Central memory CD8-positive, alpha-beta T cell (primary cell): ENCODE measurements around the gene ANKRD33B.
"Not testable (repeated sequence)": the region's sequence is repeated elsewhere in the genome, so short reads cannot be mapped to it uniquely, and the experiment has no call there.

Source experiments
- ATAC-seq: fragments of 150-1000 bp; cut with Tn5 transposase; replicated peaks from 2 replicates; pipeline ENCODE4 v1.10.0; 2022; ENCODE audit warnings: mild to moderate bottlenecking, moderate FRiP score, moderate number of reproducible peaks; ENCODE audit not compliant: poor library complexity, severe bottlenecking; ENCODE audit errors: extremely low read depth
- DNase-seq, 2 donors: peaks; one replicate each; pipeline ENCODE4 v3.0.0; 2021; ENCODE audit warnings: low spot score in 2 of 2
- H3K27ac Mint-ChIP-seq: one replicate; pipeline ENCODE4 v1.8.0; 2022; ENCODE audit warnings: low read depth, mild to moderate bottlenecking, moderate library complexity, mixed read lengths
- H3K27me3 Mint-ChIP-seq: one replicate; pipeline ENCODE4 v1.8.0; 2022; ENCODE audit warnings: mixed read lengths
- H3K36me3 Mint-ChIP-seq: one replicate; pipeline ENCODE4 v1.8.0; 2022; ENCODE audit warnings: mild to moderate bottlenecking, moderate library complexity, mixed read lengths; ENCODE audit not compliant: insufficient read depth
- H3K4me1 Mint-ChIP-seq: one replicate; pipeline ENCODE4 v1.8.0; 2022; ENCODE audit warnings: mixed read lengths
- H3K4me3 Mint-ChIP-seq: one replicate; pipeline ENCODE4 v1.8.0; 2022; ENCODE audit warnings: mild to moderate bottlenecking, moderate library complexity, mixed read lengths
- H3K9me3 Mint-ChIP-seq: one replicate; pipeline ENCODE4 v1.8.0; 2022; ENCODE audit warnings: mixed read lengths

The ANKRD33B gene

GRCh38 chr5:10566543-10567068 lies 2.7 kb downstream of the ANKRD33B start:
- Mint-ChIP-seq H3K4me3 (peak overlapping the region; percentile 45), H3K9me3 (no peaks in the 10 kb centered on the region), H3K36me3 (peaks cover 4% of the 10 kb centered on the region), H3K4me1 (peaks cover 21% of the 10 kb centered on the region), H3K27me3 (peaks cover 11% of the 10 kb centered on the region), H3K27ac (no peak overlapping the region)
- no peak for DNase-seq
- ATAC-seq = no peak

GRCh38 chr5:10567121-10567591 lies 3.3 kb downstream of the ANKRD33B start:
- H3K27ac Mint-ChIP-seq = no peak overlapping the region
- H3K4me3 Mint-ChIP-seq = peak overlapping the region; percentile 45
- peaks cover 4% of the 10 kb centered on the region for H3K36me3 Mint-ChIP-seq
- DNase-seq (no peak), ATAC-seq (no peak)
- no peaks in the 10 kb centered on the region for H3K9me3 Mint-ChIP-seq
- peaks cover 11% of the 10 kb centered on the region for H3K27me3 Mint-ChIP-seq
- H3K4me1 Mint-ChIP-seq = peaks cover 21% of the 10 kb centered on the region

- Mint-ChIP-seq H3K27ac (no peak overlapping the region), H3K36me3 (peaks cover 4% of the 10 kb centered on the region), H3K27me3 (peaks cover 11% of the 10 kb centered on the region), H3K4me1 (peaks cover 21% of the 10 kb centered on the region), H3K4me3 (no peak overlapping the region), H3K9me3 (no peaks in the 10 kb centered on the region)
- DNase-seq = no peak
- ATAC-seq = no peak
Observed at GRCh38 chr5:10567781-10568321, 4.0 kb downstream of the ANKRD33B start.

GRCh38 chr5:10570540-10570939 lies 6.7 kb downstream of the ANKRD33B start:
- ATAC-seq, H3K27me3 Mint-ChIP-seq, DNase-seq, H3K36me3 Mint-ChIP-seq, H3K27ac Mint-ChIP-seq, H3K4me3 Mint-ChIP-seq, H3K9me3 Mint-ChIP-seq: not testable (repeated sequence)
- peaks cover 13% of the 10 kb centered on the region for H3K4me1 Mint-ChIP-seq

DNA sequence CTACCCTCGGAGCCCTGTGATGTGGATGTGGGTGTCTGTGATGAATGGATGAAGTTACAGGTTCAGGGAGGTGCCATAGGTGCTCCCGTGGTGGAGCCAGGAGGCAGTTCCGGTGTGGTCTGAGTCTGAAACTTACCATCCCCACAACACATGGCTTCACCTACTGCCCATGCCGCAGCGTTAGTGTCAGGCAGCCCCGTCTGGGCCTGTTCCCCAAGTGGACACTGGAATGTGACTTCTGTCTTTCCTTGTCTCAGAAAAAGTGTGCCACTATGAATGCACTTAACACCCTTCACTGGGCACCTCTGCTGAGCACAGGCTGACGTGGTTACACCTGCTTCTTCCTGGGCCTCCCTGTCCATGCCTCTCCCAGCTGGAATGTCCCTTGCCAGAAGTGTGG lies 8.6 kb downstream of the ANKRD33B start:
- Mint-ChIP-seq H3K27ac (no peak overlapping the region), H3K27me3 (no peaks in the 10 kb centered on the region), H3K4me3 (no peak overlapping the region), H3K9me3 (no peaks in the 10 kb centered on the region), H3K36me3 (peaks cover 2% of the 10 kb centered on the region), H3K4me1 (peaks cover 3% of the 10 kb centered on the region)
- DNase-seq (no peak), ATAC-seq (no peak)

DNA sequence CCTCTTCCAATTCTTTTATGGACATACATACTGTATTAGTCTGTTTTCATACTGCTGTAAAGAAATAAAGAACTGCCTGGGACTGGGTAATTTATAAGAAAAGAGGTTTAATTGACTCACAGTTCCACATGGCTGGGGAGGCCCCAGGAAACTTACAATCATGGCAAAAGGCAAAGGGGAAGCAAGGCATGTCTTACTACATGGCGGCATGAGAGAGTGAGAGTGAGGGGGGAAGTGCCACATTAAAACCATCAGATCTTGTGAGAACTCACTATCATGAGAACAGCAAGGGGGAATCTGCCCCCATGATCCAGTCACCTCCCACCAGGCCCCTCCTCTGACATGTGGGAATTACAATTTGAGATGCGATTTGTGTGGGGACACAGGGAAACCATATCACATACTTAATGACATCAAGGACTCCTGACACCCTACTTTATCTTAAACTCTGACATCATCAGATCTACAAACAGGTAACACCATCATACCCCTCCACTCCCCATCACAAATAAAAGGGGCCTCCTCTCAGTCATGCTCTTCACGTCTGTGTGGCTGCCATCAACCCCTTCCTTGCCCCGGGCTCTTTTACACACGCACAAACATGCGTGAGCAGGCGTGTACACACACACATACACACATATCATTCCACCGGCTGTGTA lies 9.7 kb downstream of the ANKRD33B start:
- Mint-ChIP-seq H3K9me3 (no peaks in the 10 kb centered on the region), H3K36me3 (peaks cover 2% of the 10 kb centered on the region), H3K4me1 (no peaks in the 10 kb centered on the region), H3K4me3 (no peak overlapping the region), H3K27me3 (no peaks in the 10 kb centered on the region), H3K27ac (no peak overlapping the region)
- ATAC-seq = no peak
- no peak for DNase-seq

GRCh38 chr5:10574879-10575278 lies 11.0 kb downstream of the ANKRD33B start:
- DNase-seq, H3K9me3 Mint-ChIP-seq, H3K36me3 Mint-ChIP-seq, H3K27ac Mint-ChIP-seq, H3K27me3 Mint-ChIP-seq, H3K4me1 Mint-ChIP-seq, ATAC-seq, H3K4me3 Mint-ChIP-seq: not testable (repeated sequence)

GRCh38 chr5:10576121-10576789 lies 12.4 kb downstream of the ANKRD33B start:
- no peak for ATAC-seq
- H3K9me3 Mint-ChIP-seq = no peaks in the 10 kb centered on the region
- H3K27me3 Mint-ChIP-seq = no peaks in the 10 kb centered on the region
- H3K4me3 Mint-ChIP-seq = no peak overlapping the region
- no peaks in the 10 kb centered on the region for H3K4me1 Mint-ChIP-seq
- H3K27ac Mint-ChIP-seq = no peak overlapping the region
- DNase-seq = no peak
- H3K36me3 Mint-ChIP-seq = peaks cover 2% of the 10 kb centered on the region

- H3K4me3 Mint-ChIP-seq = no peak overlapping the region
- no peaks in the 10 kb centered on the region for H3K4me1 Mint-ChIP-seq
- no peaks in the 10 kb centered on the region for H3K27me3 Mint-ChIP-seq
- peaks cover 2% of the 10 kb centered on the region for H3K36me3 Mint-ChIP-seq
- no peak overlapping the region for H3K27ac Mint-ChIP-seq
- H3K9me3 Mint-ChIP-seq = no peaks in the 10 kb centered on the region
- no peak for ATAC-seq
- DNase-seq = no peak
Observed at GRCh38 chr5:10576790-10577189, 12.9 kb downstream of the ANKRD33B start.

GRCh38 chr5:10577371-10578292 lies 13.8 kb downstream of the ANKRD33B start:
- H3K4me1 Mint-ChIP-seq = no peaks in the 10 kb centered on the region
- DNase-seq (no peak), ATAC-seq (no peak)
- no peak overlapping the region for H3K27ac Mint-ChIP-seq
- H3K4me3 Mint-ChIP-seq = no peak overlapping the region
- no peaks in the 10 kb centered on the region for H3K27me3 Mint-ChIP-seq
- peaks cover 2% of the 10 kb centered on the region for H3K36me3 Mint-ChIP-seq
- H3K9me3 Mint-ChIP-seq = no peaks in the 10 kb centered on the region

- Mint-ChIP-seq H3K27me3 (peaks cover under 1% of the 10 kb centered on the region), H3K9me3 (no peaks in the 10 kb centered on the region), H3K4me3 (no peak overlapping the region), H3K36me3 (peaks cover 2% of the 10 kb centered on the region), H3K27ac (no peak overlapping the region), H3K4me1 (no peaks in the 10 kb centered on the region)
- DNase-seq = no peak
- no peak for ATAC-seq
Observed at GRCh38 chr5:10578293-10578665, 14.4 kb downstream of the ANKRD33B start.

GRCh38 chr5:10578869-10579268 lies 15.0 kb downstream of the ANKRD33B start:
- peaks cover 2% of the 10 kb centered on the region for H3K36me3 Mint-ChIP-seq
- no peak for DNase-seq

More at GRCh38 chr5:10578869-10579268, 15.0 kb downstream of the ANKRD33B start:
- H3K27me3 Mint-ChIP-seq = peaks cover 7% of the 10 kb centered on the region
- H3K9me3 Mint-ChIP-seq = no peaks in the 10 kb centered on the region
- H3K27ac Mint-ChIP-seq = no peak overlapping the region
- peaks cover 5% of the 10 kb centered on the region for H3K4me1 Mint-ChIP-seq
- H3K4me3 Mint-ChIP-seq = no peak overlapping the region
- no peak for ATAC-seq
